HG03045 (cell line): ENCODE results near the gene FAM186B.
"Not testable (repeated sequence)": the region's sequence is repeated elsewhere in the genome, so short reads cannot be mapped to it uniquely, and the experiment has no call there.

Experiments
- ATAC-seq: cut with Tn5 transposase; IDR thresholded peaks from one replicate; pipeline ENCODE4 v1.9.1; 2021; ENCODE audit warnings: mild to moderate bottlenecking, moderate library complexity; ENCODE audit not compliant: unreplicated experiment

FAM186B gene, protein sequence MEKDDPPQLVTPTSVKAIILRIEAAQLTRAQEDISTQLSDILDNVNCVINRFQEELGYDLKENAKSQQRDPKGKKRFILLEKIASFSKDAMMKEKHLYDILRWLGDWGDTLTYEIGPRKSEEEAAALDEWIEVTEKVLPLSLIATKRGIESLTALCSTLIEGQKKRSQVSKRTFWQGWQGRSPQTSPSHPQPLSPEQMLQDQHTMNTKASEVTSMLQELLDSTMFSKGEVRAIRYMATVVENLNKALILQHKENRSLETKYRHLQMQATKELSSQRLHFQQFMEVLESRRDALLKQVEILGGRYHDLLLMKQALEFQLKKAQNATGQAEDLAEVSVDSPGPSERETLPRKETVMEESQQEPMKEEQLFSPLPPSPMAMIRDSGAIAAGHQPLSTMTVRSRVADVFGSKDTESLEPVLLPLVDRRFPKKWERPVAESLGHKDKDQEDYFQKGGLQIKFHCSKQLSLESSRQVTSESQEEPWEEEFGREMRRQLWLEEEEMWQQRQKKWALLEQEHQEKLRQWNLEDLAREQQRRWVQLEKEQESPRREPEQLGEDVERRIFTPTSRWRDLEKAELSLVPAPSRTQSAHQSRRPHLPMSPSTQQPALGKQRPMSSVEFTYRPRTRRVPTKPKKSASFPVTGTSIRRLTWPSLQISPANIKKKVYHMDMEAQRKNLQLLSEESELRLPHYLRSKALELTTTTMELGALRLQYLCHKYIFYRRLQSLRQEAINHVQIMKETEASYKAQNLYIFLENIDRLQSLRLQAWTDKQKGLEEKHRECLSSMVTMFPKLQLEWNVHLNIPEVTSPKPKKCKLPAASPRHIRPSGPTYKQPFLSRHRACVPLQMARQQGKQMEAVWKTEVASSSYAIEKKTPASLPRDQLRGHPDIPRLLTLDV

DNA sequence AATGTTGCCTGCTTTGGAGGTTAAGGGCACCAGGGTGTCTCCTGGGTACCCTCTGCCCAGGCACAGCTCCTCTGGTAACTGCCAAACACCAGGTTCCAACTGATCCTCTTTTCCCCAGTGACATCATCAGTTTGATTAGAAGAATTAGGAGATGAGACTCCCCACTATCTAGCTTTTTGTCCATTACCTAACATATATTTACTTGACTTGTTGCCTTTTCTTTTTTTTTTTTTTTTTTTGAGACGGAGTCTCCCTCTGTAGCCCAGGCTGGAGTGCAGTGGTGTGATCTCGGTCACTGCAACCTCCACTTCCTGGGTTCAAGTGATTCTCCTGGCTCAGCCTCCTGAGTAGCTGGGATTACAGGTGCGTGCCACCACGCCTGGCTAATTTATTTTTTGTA is at the start of gene FAM186B:
FAM186B (minus strand) TSS at position 101 of the 400 bp plus-strand sequence. CDS start 162 bp downstream, outside the sequence.
- ATAC-seq: not testable (repeated sequence)

DNA sequence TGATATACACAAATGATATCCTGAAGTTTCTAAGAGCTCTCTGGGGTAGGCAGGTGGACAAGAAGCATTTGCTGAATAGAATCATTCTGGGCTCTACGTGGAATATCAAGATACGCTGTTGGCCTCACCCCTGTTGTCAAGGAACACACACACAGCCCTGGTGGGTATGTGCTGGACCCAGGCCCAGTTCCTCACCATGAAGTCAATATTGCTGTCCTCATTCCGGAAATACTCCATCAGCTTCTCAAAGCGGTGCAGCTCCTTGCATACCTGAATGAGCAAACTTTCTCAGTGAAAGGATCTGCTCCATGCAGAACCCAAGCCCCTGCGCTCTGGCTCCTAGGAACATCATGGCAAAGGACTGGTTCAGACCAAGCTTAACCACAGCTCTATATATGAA is 49.3 kb upstream of the FAM186B start:
- ATAC-seq: no peak

DNA sequence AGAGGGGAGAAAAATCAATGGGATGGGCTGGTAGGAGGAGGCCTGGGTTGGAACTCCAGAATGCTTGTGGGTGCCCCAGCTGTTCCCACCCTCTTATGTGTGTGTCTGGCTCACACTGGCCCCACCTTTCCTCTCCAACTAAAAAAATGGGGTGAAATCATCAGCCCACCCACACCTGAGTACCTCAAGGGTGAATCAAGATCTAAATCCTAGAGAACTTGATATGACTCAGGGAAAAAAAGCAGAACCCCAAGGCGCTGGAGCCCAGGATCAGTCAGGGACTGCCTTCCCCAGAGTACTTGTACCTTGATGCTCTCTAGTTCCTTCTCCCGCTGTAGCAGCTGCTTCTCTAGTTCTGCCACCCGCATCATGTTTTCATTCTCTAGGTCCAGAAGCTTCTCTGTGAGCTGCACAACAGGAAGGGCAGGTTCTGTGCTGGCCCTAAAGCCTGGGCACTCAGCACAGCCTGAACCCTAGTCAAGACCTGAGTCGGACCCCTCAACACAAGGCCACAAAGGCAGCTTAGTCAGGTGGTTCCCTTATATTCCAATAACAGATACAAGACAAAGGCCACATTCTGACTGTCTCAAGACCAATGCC is 47.6 kb upstream of the FAM186B start:
- ATAC-seq: no peak

DNA sequence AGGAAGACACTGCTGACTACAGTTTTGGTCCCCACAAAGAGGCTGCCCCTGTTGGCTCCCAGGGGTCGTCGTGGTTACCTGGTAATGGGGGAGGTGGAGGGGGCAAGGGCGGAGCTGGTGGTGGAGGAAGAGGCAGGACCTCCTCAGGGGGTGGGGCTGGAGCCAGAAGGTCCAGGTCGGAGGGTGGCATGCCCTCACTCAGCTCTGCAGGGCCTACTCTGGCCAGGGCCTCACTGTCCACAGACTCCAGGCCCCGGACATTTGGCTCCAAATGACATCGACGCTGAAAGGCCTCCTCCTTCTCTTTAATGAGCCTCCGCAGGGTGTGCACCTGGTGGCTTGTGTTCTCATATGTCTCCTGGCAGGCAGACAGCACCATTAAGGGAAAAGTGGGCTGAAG is 46.4 kb upstream of the FAM186B start:
- no peak for ATAC-seq

DNA sequence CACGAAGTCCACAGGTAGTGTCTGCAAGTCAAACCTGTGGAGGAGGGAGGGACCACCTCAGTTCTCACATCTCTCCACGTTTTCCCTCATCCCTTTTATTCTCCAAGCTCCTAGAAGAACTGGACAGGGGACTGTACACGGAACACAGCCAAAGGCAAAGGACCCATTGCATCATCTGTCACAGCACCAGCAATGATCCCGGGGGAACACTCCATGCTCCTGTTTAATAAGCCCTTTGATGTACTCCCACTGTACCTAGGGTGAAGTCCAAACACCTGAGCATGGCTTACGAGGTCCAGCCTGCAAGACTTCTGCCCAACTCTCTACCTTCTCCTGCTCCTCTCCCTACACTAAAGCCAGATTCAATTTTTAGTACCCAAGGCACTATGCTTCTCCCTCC is 44.5 kb upstream of the FAM186B start:
- no peak for ATAC-seq

GRCh38 chr12:49649445-49649844 is 44.0 kb upstream of the FAM186B start:
- no peak for ATAC-seq

GRCh38 chr12:49648712-49649003 is 43.2 kb upstream of the FAM186B start:
- no peak for ATAC-seq

DNA sequence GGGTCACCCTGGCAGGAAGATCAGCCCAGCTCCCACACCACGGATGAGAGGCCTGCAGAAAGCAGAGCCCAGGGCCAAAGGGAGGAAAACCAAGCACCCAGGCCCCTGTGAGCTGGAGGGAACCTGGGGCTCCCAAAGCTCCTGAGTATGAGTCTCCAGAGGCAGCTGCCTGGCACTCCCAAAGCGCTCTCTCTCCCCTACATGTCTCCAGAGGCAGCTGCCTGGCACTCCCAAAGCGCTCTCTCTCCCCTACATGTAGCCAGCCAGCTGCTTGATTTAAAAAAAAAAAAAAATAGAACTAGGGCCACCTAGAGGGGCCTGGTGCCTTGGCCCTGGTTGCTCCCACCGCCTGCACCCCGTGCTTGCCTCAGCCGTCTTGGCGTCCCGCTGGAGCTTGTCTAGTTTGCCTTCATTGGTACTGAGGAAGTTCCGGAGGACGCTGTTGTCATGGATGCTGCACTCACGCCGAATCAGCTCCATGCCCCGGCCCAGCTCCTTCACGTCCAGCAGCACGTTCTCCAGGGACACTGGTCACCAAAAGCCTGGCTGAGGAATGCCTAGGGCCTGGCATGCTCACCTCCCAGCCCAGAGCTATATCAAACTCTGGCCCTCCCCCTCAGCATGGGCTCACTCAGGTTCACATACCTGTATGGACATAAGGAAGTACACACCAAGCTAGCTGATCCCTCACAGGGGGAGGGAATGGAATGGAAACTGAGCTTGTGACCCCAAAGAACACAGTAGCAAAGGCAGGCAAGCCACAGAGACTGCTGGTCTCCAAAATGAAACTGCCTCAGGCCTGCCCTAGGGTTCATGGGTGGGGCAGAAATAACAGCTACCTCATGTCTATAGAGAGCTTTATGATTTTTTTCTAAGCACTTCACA is 42.6 kb upstream of the FAM186B start:
- ATAC-seq: no peak

DNA sequence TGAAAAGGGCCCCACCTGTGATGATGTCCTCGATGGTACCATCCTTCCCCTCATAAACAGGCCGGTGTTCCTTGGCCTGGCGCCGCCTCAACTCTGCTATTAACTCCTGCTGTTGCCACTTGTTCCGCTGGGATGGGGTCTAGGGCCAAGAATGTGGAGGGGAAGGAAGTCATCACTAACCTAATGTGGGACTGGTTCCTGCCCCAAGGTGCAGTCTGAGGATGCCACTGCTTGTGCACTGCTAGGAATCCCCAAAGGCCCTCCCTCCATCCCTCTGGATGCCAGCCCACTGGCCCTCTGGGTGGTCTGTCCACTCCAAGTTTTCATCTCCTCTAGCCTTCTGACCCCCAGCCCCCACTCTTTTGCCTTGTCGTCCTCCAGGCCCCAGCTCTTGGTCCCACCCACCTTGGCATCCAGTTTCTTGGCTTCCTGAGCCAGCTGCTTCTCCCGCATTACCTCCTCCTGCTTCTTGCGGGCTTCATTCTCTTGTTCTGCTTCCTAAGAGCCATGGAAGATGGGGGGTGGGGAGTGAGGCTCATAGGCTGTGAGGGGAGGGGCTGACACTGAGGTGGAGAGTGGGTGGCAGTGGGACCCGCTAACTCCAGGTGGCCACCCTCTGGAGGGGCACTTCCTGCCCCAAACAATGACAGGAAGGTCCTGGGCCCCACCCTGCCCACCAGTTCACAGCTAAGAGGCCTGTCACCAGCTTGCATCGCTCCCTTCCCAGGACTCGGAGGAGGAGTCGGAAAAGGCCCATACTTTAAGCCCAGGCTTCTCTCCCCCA is 41.6 kb upstream of the FAM186B start:
- no peak for ATAC-seq

GRCh38 chr12:49646331-49646830 is 40.9 kb upstream of the FAM186B start:
- ATAC-seq: no peak

DNA sequence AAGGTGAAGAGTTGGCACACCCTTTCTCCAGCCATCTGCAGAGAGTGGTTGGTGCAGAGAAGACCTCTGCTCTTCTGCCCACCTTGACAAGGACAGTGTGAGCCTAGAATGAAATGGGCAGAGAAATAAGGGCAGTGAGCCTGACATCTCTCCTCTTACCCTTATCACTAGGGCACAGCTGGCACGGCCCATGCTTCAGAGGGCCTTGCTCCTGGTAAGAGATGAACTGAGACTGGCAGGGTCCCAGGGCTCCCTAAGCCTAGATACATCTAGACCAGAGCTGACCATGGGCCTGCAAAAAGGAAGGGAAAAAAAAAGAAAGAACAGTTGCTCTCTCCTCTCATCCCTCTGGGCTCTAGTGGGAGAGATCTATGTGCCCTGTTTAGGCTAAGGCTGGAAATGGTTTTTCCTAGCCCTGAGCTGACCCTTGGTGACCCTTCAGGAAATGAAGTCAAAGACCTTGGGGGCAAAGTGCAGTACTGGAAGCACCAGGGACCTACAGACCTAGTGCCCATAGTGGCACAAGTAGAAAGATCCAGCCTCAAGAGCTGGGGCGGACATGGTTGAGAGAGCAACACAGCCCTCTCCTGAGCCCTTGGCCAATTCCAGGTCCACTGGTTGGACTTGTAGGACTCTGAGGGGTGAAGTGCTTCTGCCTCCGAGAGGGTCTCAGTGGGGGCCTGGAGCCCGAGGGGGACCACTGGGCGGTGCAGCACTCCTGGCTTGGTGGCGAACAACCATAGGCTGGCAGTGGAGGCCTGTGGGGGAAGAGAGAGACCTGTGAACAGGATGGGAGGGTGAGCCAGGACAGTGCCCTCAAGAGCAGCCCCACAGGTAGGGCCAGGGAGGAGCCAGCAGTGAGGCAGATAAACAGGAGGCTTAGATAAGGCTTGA is 40.0 kb upstream of the FAM186B start:
- no peak for ATAC-seq

- ATAC-seq: no peak
Measured at GRCh38 chr12:49644620-49644994, 39.2 kb upstream of the FAM186B start.

GRCh38 chr12:49643961-49644619 is 38.7 kb upstream of the FAM186B start:
- ATAC-seq: no peak

DNA sequence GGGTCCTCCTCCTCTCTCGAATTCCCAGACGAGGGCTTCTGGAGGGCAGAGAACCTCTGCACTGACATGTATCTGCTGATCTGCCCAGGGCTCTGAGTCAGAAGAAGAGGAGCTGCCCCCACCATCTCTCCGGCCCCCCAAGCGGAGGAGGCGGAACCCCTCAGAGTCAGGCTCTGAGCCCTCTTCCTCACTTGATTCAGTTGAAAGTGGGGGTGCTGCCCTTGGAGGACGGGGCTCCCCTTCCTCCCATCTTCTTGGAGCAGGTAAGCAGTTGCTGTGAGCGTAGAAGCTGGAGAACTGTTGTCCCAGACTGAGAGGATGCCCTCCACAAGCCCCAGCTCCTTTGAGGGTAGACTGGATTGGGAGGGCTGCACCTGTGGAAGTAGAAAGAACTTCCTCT is 37.7 kb upstream of the FAM186B start:
- ATAC-seq: no peak

DNA sequence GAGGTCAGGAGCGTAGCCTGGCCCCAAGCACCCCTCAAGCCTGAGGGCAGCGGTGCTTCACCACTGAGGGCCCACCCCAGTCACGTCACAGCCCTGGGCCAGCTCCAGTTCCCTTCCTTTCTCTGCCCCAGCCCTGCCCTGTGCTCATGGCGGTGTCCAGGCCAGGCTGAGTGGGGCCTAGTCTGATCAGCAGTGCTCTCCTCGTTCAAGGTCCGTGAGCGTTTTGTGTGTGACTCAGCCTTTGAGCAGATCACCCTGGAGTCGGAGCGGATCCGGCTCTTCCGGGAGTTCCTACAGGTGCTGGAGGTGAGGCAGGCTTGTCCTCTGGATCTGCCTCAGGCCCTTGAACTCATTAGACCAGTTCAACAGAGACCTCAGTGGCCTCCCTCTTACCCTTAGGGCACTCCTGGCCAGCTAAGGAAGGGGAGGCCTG is 36.9 kb upstream of the FAM186B start:
- no peak for ATAC-seq

- no peak for ATAC-seq
Measured at GRCh38 chr12:49641748-49642369, 36.4 kb upstream of the FAM186B start.

GRCh38 chr12:49636979-49637755 is 31.7 kb upstream of the FAM186B start:
- no peak for ATAC-seq
